ENCODE measurements around the gene AKAP13. TPM values are rescaled to one million over a fixed set of nuclear protein-coding genes. Genes with fewer than 3 reads are reported as not detected.

Gene AKAP13
- total RNA-seq, 1 experiment from 2014 or later: 47.3 TPM

DNA sequence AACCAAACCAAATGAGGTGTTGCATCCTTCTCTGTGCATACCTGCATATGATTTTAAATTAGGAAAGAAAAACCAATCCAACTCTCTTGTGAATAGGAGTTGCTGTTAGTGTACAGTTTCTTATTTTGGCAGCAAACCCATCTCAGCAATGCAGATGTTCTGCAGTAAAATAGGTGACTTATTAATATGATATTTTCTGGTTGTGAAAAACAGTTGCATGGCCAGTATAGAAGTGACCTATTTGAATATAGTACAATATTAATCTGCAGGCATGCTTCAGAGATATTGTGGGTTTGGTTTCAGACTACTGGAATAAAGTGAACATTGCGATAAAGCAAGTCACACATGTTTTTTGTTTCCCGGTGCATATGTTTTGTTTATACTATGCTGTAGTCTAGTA is 42.2 kb downstream of the AKAP13 start:
- Histone ChIP-seq H4K8ac (replicated peaks; ENCODE audit: insufficient read length, low read depth, low read length) (no peak overlapping the region), H2BK12ac (ENCODE audit: insufficient read length, low read depth, low read length) (no peak overlapping the region), H4K20me1 (ENCODE audit: control insufficient read depth, insufficient read depth, insufficient read length) (no peaks in the 10 kb centered on the region), H3K9me3 (ENCODE audit: control insufficient read depth, low read depth, low read length) (no peaks in the 10 kb centered on the region), H3K27ac (ENCODE audit: insufficient read length, low read depth, low read length) (no peak overlapping the region), H3K4me2 (ENCODE audit: insufficient read depth, insufficient read length, low read length) (no peak overlapping the region), H3K14ac (ENCODE audit: insufficient read depth, low read length) (no peak overlapping the region), H2BK15ac (ENCODE audit: low read depth, low read length) (no peak overlapping the region), H4K5ac (ENCODE audit: insufficient read length, low read depth, low read length) (no peak overlapping the region), H2AK5ac (ENCODE audit: insufficient read length, low read length) (no peak overlapping the region), H3K79me1 (ENCODE audit: insufficient read depth, low read depth, low read length, poor library complexity, severe bottlenecking) (peaks cover 19% of the 10 kb centered on the region), H3K4me1 (ENCODE audit: insufficient read depth, low read length) (no peaks in the 10 kb centered on the region; the same call in 1 of the 2 replicates), H3K56ac (ENCODE audit: insufficient read length, low read depth, low read length) (no peak overlapping the region), H2BK120ac (ENCODE audit: low read depth, low read length, poor library complexity, severe bottlenecking) (no peak overlapping the region), H2AFZ (ENCODE audit: low read length) (no peak overlapping the region), H3K23me2 (ENCODE audit: insufficient read length, low read depth, low read length, poor library complexity, severe bottlenecking) (no peaks in the 10 kb centered on the region), H3K9ac (ENCODE audit: extremely low read depth, insufficient read length, low read length) (no peak overlapping the region), H3K79me2 (ENCODE audit: insufficient read depth, low read length) (peaks cover 10% of the 10 kb centered on the region; the same call in 1 of the 2 replicates), H2BK20ac (ENCODE audit: low read depth, low read length, poor library complexity, severe bottlenecking) (no peak overlapping the region), H2BK5ac (ENCODE audit: insufficient read length, low read length) (no peak overlapping the region), H3K23ac (ENCODE audit: insufficient read length, low read depth, low read length) (no peak overlapping the region), H3K4ac (ENCODE audit: low read depth, low read length) (no peak overlapping the region), H3T11ph (ENCODE audit: low read length) (no peak overlapping the region), H4K91ac (ENCODE audit: insufficient read length, low read depth, low read length) (no peak overlapping the region), H3K18ac (ENCODE audit: insufficient read length, low read depth, low read length) (no peak overlapping the region), H3K27me3 (ENCODE audit: insufficient read depth, low read length) (no peaks in the 10 kb centered on the region)
- no peaks in the 10 kb centered on the region for H3K9me3 Mint-ChIP-seq
- H3K4me1 Mint-ChIP-seq: peaks cover 7 to 12% of the 10 kb centered on the region in 2 experiments; a peak in 1 of 4 replicates
- H3K27me3 Mint-ChIP-seq (ENCODE audit: low read depth): no peaks in the 10 kb centered on the region
- H3K27ac Mint-ChIP-seq: no peak overlapping the region
- no CpG with 5 or more reads among the region's 2 CpGs for WGBS (ENCODE audit: extremely low coverage, insufficient read length, low lambda C conversion rate)
- no peak for DNase-seq
- H3K36me3 Mint-ChIP-seq (ENCODE audit: insufficient read depth in 1 of 3, low read depth in 3 of 3): no peaks in the 10 kb centered on the region
- no peak overlapping the region for H3K4me3 Mint-ChIP-seq
- TF ChIP-seq, protein P1, sequence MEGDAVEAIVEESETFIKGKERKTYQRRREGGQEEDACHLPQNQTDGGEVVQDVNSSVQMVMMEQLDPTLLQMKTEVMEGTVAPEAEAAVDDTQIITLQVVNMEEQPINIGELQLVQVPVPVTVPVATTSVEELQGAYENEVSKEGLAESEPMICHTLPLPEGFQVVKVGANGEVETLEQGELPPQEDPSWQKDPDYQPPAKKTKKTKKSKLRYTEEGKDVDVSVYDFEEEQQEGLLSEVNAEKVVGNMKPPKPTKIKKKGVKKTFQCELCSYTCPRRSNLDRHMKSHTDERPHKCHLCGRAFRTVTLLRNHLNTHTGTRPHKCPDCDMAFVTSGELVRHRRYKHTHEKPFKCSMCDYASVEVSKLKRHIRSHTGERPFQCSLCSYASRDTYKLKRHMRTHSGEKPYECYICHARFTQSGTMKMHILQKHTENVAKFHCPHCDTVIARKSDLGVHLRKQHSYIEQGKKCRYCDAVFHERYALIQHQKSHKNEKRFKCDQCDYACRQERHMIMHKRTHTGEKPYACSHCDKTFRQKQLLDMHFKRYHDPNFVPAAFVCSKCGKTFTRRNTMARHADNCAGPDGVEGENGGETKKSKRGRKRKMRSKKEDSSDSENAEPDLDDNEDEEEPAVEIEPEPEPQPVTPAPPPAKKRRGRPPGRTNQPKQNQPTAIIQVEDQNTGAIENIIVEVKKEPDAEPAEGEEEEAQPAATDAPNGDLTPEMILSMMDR (conservative IDR thresholded peaks at IDR 0.05): no peak
